ENCODE data around the gene SEPSECS.

- TF ChIP-seq, protein P1, sequence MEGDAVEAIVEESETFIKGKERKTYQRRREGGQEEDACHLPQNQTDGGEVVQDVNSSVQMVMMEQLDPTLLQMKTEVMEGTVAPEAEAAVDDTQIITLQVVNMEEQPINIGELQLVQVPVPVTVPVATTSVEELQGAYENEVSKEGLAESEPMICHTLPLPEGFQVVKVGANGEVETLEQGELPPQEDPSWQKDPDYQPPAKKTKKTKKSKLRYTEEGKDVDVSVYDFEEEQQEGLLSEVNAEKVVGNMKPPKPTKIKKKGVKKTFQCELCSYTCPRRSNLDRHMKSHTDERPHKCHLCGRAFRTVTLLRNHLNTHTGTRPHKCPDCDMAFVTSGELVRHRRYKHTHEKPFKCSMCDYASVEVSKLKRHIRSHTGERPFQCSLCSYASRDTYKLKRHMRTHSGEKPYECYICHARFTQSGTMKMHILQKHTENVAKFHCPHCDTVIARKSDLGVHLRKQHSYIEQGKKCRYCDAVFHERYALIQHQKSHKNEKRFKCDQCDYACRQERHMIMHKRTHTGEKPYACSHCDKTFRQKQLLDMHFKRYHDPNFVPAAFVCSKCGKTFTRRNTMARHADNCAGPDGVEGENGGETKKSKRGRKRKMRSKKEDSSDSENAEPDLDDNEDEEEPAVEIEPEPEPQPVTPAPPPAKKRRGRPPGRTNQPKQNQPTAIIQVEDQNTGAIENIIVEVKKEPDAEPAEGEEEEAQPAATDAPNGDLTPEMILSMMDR (IDR thresholded peaks at IDR 0.05) = no peak
- TF ChIP-seq POLR2A (IDR thresholded peaks at IDR 0.05) = peak; percentile 70 to 95
Measured at GRCh38 chr4:25159837-25160713, at the start of gene SEPSECS.

All from Peyer's patch (tissue), 4 donors.